HEK293 (cell line): ENCODE measurements around the gene DCST2.

Source experiments
- GLIS1 ChIP-seq: fragments of 450-650 bp; formaldehyde crosslinking; IDR thresholded peaks from 2 replicates; pipeline ENCODE4 v1.5.1; 2016; ENCODE audit warnings: missing biosample characterization, missing genetic modification characterization
- HOXD13 ChIP-seq: sonication (generic); formaldehyde crosslinking; IDR thresholded peaks from 2 replicates; pipeline ENCODE4 v1.8.0; 2022; ENCODE audit warnings: missing genetic modification reagents, borderline replicate concordance
- KLF17 ChIP-seq: fragments of 450-650 bp; formaldehyde crosslinking; IDR thresholded peaks from 2 replicates; pipeline ENCODE4 v1.5.1; 2016; ENCODE audit warnings: missing biosample characterization, missing genetic modification characterization
- OSR2 ChIP-seq: fragments of 450-650 bp; formaldehyde crosslinking; IDR thresholded peaks from 2 replicates; pipeline ENCODE4 v1.5.1; 2016; ENCODE audit warnings: missing biosample characterization, missing genetic modification characterization
- PRDM1 ChIP-seq: fragments of 450-650 bp; formaldehyde crosslinking; IDR thresholded peaks from 2 replicates; pipeline ENCODE4; 2016; ENCODE audit warnings: missing biosample characterization, missing genetic modification characterization
- REST ChIP-seq: fragments of 450-650 bp; formaldehyde crosslinking; IDR thresholded peaks from 2 replicates; pipeline ENCODE4 v1.5.1; 2016; ENCODE audit warnings: missing biosample characterization, missing genetic modification characterization
- TCF7L2 ChIP-seq: IDR thresholded peaks from 2 replicates; pipeline ENCODE4 v1.6.1; 2011; ENCODE audit warnings: low read depth, mild to moderate bottlenecking, inconsistent platforms, low read length, moderate library complexity, borderline replicate concordance
- ZBTB10 ChIP-seq: fragments of 450-650 bp; formaldehyde crosslinking; IDR thresholded peaks from 2 replicates; pipeline ENCODE4 v1.5.1; 2016; ENCODE audit warnings: missing biosample characterization, missing genetic modification characterization
- ZFP3 ChIP-seq: fragments of 450-650 bp; formaldehyde crosslinking; IDR thresholded peaks from 2 replicates; pipeline ENCODE4 v1.5.1; 2016; ENCODE audit warnings: low read depth, missing biosample characterization, missing genetic modification characterization
- ZFP37 ChIP-seq: fragments of 450-650 bp; formaldehyde crosslinking; IDR thresholded peaks from 2 replicates; pipeline ENCODE4 v1.5.1; 2016; ENCODE audit warnings: missing biosample characterization, missing genetic modification characterization
- ZFP69B ChIP-seq: fragments of 450-650 bp; formaldehyde crosslinking; IDR thresholded peaks from 2 replicates; pipeline ENCODE4 v1.5.1; 2016; ENCODE audit warnings: missing biosample characterization, missing genetic modification characterization
- ZNF121 ChIP-seq: fragments of 450-650 bp; formaldehyde crosslinking; IDR thresholded peaks from 2 replicates; pipeline ENCODE4 v1.5.1; 2016; ENCODE audit warnings: missing biosample characterization, missing genetic modification characterization
- ZNF132 ChIP-seq: fragments of 450-650 bp; formaldehyde crosslinking; IDR thresholded peaks from 2 replicates; pipeline ENCODE4 v1.5.1; 2017; ENCODE audit warnings: missing biosample characterization, missing genetic modification characterization, borderline replicate concordance
- ZNF19 ChIP-seq: fragments of 450-650 bp; formaldehyde crosslinking; IDR thresholded peaks from 2 replicates; pipeline ENCODE4; 2016; ENCODE audit warnings: missing biosample characterization, missing genetic modification characterization, low read depth
- ZNF239 ChIP-seq: fragments of 450-650 bp; formaldehyde crosslinking; IDR thresholded peaks from 2 replicates; pipeline ENCODE4 v1.5.1; 2016; ENCODE audit warnings: missing biosample characterization, missing genetic modification characterization
- ZNF324 ChIP-seq: fragments of 450-650 bp; formaldehyde crosslinking; IDR thresholded peaks from 2 replicates; pipeline ENCODE4 v1.5.1; 2016; ENCODE audit warnings: missing biosample characterization, missing genetic modification characterization
- ZNF449 ChIP-seq: fragments of 450-650 bp; formaldehyde crosslinking; IDR thresholded peaks from 2 replicates; pipeline ENCODE4 v1.5.1; 2017; ENCODE audit warnings: missing biosample characterization, mild to moderate bottlenecking, missing genetic modification characterization, moderate library complexity
- ZNF580 ChIP-seq: fragments of 450-650 bp; formaldehyde crosslinking; IDR thresholded peaks from 2 replicates; pipeline ENCODE4 v1.5.1; 2016; ENCODE audit warnings: missing biosample characterization, missing genetic modification characterization
- ZNF596 ChIP-seq: fragments of 450-650 bp; IDR thresholded peaks from 2 replicates; pipeline ENCODE4 v1.5.0; 2018; ENCODE audit warnings: missing biosample characterization, mild to moderate bottlenecking, missing genetic modification characterization, moderate library complexity
- ZNF624 ChIP-seq: fragments of 450-650 bp; formaldehyde crosslinking; IDR thresholded peaks from 2 replicates; pipeline ENCODE4 v1.5.1; 2017; ENCODE audit warnings: missing biosample characterization, missing genetic modification characterization
- ZNF677 ChIP-seq: fragments of 450-650 bp; IDR thresholded peaks from 2 replicates; pipeline ENCODE4 v1.5.0; 2018; ENCODE audit warnings: missing biosample characterization, mild to moderate bottlenecking, missing genetic modification characterization, moderate library complexity
- ZSCAN16 ChIP-seq: fragments of 450-650 bp; formaldehyde crosslinking; IDR thresholded peaks from 2 replicates; pipeline ENCODE4 v1.5.1; 2016; ENCODE audit warnings: missing biosample characterization, missing genetic modification characterization

DCST2 gene

GRCh38 chr1:155044812-155045657, 11.5 kb upstream of the DCST2 start (continued):
- no peak for TF ChIP-seq TCF7L2
- no peak for TF ChIP-seq ZFP3 (tag by site-specific recombination)
- no peak for TF ChIP-seq ZNF449 (tag by site-specific recombination)
- TF ChIP-seq HOXD13 (CRISPR knock-in tag), result no peak
- TF ChIP-seq ZNF19 (tag by site-specific recombination), result no peak
- no peak for TF ChIP-seq ZNF132 (tag by site-specific recombination)
- TF ChIP-seq GLIS1 (tag by site-specific recombination), result no peak
- TF ChIP-seq REST (tag by site-specific recombination), result no peak
- no peak for TF ChIP-seq KLF17
- no peak for TF ChIP-seq ZFP37 (tag by site-specific recombination)
- TF ChIP-seq PRDM1 (tag by site-specific recombination), result 0 out of 2 replicates have a peak, but pooled peaks have one; percentile 15
- no peak for TF ChIP-seq ZNF624
- TF ChIP-seq ZNF677 (tag by site-specific recombination), result no peak
- TF ChIP-seq ZNF121 (tag by site-specific recombination), result no peak
- TF ChIP-seq ZBTB10, result no peak
- no peak for TF ChIP-seq ZNF596 (tag by site-specific recombination)
- TF ChIP-seq OSR2 (tag by site-specific recombination), result no peak
- no peak for TF ChIP-seq ZNF239
- no peak for TF ChIP-seq ZNF324
- TF ChIP-seq ZNF580 (tag by site-specific recombination), result no peak
- TF ChIP-seq ZFP69B (tag by site-specific recombination), result no peak
- no peak for TF ChIP-seq ZSCAN16 (tag by site-specific recombination)
